Tracheal epithelial cell (primary cell): ENCODE data around the gene CLPTM1. TPM values are rescaled to one million over a fixed set of nuclear protein-coding genes. Genes with fewer than 3 reads are reported as not detected.

Experiments used
- total RNA-seq: library from RNA; depleted of rRNA; stranded (reverse); fragments of >200 nt; gene quantifications from 2 replicates; pipeline ENCODE4 v1.2.1, GENCODE V29; 2014

The CLPTM1 gene
- 37.3 and 43.9 TPM in 2 replicates for total RNA-seq

DNA sequence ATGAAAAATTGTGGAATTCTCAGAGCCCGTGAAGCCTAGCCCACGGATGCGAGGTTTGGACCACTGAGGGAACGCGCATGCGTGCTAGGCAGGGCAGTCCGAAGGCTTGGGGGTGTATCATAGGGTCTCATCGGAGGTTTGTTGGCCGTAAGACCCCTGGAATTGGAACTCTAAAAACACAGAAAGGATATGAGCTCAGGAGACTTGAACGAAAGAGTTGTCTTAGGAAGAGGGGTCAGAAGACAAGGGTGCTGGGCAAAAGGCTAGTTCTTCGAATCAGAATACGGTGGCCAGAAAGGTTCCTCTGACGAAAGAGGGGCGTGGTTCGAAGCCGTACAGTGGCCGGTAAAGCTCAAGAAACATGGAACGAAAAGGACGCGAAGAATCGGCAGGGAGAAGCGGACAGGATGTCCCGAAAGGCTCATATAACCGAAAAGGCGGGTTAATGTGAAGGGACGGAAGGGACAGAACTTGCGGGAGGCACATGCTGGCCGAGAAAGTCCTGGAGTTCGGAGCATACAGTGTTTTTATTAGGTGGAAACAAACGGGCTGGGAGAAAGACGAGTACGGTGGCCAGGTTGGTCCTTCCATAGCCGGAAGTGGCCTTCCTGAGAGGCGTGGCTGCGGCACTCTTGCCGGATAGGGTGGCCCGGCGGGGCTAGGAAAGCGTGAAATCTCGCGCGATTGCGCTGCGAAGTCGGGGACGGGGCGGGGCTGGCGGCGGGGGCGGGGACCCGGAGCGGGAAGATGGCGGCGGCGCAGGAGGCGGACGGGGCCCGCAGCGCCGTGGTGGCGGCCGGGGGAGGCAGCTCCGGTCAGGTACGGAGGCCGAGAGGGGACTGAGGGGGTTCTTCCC, at the start of gene CLPTM1:
TSS of gene CLPTM1 (plus strand) at position 732 of the 856 bp plus-strand sequence. CDS start at position 748, 16 bp downstream.

GRCh38 chr19:44905437-44906160, 49.6 kb upstream of the CLPTM1 start, which contains the start of gene APOE:
Gene APOE, plus strand, starts transcription at chr19:44905796. Its CDS starts 829 bp downstream, at chr19:44906625.

GRCh38 chr19:44914433-44915206, 40.6 kb upstream of the CLPTM1 start, which contains the start of gene APOC1:
Gene APOC1, plus strand, starts transcription at chr19:44914608. Its CDS starts 284 bp downstream, at chr19:44914892.

GRCh38 chr19:44942067-44942571, 13.1 kb upstream of the CLPTM1 start, which contains the start of gene APOC4:
Gene APOC4, plus strand, starts transcription at chr19:44942237. Its CDS starts 41 bp downstream, at chr19:44942278.

DNA sequence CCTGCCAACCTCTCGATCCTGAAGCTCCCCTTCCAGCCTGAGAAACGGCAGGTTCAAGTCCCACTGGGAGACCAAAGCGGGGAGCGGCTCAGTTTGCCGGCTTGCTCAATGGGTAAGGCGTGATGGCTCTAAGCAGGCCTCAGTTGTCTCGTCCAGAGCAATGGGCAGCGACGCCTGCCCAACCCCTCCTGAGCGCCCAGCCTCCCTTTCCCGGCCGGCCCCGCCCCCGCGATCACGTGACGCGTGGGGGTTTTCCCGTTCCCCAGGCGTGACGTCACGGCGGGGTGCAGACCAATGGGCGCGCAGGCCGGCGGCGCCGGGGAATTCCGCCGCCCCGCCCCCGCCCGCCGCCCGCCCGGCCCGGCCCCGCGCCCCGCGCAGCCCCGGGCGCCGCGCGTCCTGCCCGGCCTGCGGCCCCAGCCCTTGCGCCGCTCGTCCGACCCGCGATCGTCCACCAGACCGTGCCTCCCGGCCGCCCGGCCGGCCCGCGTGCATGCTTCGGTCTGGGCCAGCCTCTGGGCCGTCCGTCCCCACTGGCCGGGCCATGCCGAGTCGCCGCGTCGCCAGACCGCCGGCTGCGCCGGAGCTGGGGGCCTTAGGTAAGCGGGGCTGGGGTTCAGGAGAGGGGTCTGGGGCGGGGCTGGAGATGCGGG, 46.0 kb downstream of the CLPTM1 start, which contains the start of gene RELB:
TSS of gene RELB (plus strand) at position 378 of the 653 bp plus-strand sequence. CDS start at position 494, 116 bp downstream.

DNA sequence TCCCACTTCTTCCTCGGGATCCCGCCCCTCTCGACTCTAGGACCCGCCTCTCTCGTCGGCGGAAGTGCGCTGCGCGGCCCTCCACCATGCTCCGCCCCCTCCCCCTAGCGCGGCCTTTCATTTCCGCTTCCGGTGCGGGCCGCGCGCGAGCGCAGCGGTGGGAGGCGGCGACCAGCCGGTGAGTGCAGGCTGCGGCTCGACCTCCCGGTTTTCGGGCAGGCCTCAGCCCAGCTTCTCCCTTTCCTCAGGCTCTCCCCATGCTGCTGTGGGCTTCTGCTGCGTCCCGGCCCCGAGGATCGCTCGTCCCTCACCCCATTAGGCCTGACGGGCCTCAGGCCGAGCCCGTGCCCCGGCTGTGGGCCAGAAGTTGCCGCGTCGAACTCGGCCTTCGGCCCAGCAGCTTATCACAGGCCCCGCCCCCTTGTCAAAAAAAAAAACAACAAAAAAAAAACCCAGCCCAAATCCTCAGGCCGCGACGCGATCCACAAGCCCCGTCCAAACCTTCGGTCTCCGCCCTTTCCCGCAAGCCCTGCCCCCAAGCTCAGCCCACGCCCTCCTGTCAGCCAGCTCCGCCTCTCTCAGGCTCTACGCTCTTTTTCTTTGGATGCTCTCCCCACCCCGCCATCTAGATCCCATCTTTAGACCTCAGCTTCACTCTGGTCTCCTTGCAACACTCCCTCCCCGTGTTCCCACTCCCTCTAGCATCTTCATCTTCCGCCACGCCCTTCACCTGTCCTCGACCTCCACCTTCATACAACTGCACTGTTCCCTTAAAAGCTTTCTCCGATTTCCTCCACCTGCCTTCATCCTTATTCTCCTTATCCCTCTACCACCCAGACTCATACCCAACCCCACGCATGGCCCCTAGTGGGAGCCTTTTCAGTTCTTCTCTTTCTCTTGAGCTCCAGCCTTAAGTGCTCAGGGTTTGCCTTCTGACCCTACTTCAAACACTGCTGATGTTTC, 84.0 kb downstream of the CLPTM1 start, which contains the start of gene CLASRP:
TSS of gene CLASRP (plus strand) at position 115 of the 963 bp plus-strand sequence. CDS start 1,168 bp downstream, outside the sequence.

Other genes with a start within 250 kb of the CLPTM1 start
- 1.7 and 3.1 TPM in 2 replicates for gene BCL3, start 206.7 kb upstream of the CLPTM1 start, total RNA-seq
- gene CBLC, start 177.5 kb upstream of the CLPTM1 start, total RNA-seq = 132 and 185 TPM in 2 replicates
- 24.3 and 36.0 TPM in 2 replicates for gene BCAM, start 146.3 kb upstream of the CLPTM1 start, total RNA-seq
- gene NECTIN2, start 109.1 kb upstream of the CLPTM1 start, total RNA-seq = 39.4 and 115 TPM in 2 replicates
- 72.0 and 100 TPM in 2 replicates for gene TOMM40, start 64.1 kb upstream of the CLPTM1 start, total RNA-seq
- 43.1 and 335 TPM in 2 replicates for gene APOE, start 49.6 kb upstream of the CLPTM1 start, total RNA-seq
- gene APOC1, start 40.8 kb upstream of the CLPTM1 start, total RNA-seq = 3.4 and 4.3 TPM in 2 replicates
- not detected in 2 replicates for gene APOC4, start 13.1 kb upstream of the CLPTM1 start, total RNA-seq
- not detected in 2 replicates for gene APOC2, start 9.3 kb upstream of the CLPTM1 start, total RNA-seq
- gene RELB, start 46.1 kb downstream of the CLPTM1 start, total RNA-seq = 3.0 and 23.9 TPM in 2 replicates
- gene CLASRP, start 83.7 kb downstream of the CLPTM1 start, total RNA-seq = 6.3 and 9.0 TPM in 2 replicates
- 0.48 and 0.64 TPM in 2 replicates for gene ZNF296, start 121.1 kb downstream of the CLPTM1 start, total RNA-seq
- gene GEMIN7, start 123.9 kb downstream of the CLPTM1 start, total RNA-seq = 30.9 and 47.0 TPM in 2 replicates
- 42.0 and 43.6 TPM in 2 replicates for gene PPP1R37, start 137.8 kb downstream of the CLPTM1 start, total RNA-seq
- gene NKPD1, start 205.6 kb downstream of the CLPTM1 start, total RNA-seq = 0.85 and 0.96 TPM in 2 replicates
- 17.7 and 21.4 TPM in 2 replicates for gene TRAPPC6A, start 222.9 kb downstream of the CLPTM1 start, total RNA-seq
- gene BLOC1S3, start 223.4 kb downstream of the CLPTM1 start, total RNA-seq = 8.2 and 11.1 TPM in 2 replicates